SK-N-SH (cell line): ENCODE measurements around the gene CDC123.

Source experiments
- ELF1 ChIP-seq: IDR thresholded peaks from 2 replicates; pipeline ENCODE4 v1.4.0; 2012
- MEF2A ChIP-seq: IDR thresholded peaks from 2 replicates; pipeline ENCODE4 v1.4.0; 2012; ENCODE audit warnings: low read depth, borderline replicate concordance
- MXI1 ChIP-seq: IDR thresholded peaks from 2 replicates; pipeline ENCODE4 v1.6.1; 2012; ENCODE audit warnings: mild to moderate bottlenecking, low read depth, low read length, improper control_type of control experiment
- TF ChIP-seq, protein P1 (sequence below): fragments of 200-600 bp; sonication (generic); IDR thresholded peaks from 2 replicates; pipeline ENCODE4 v1.6.1; 2017; ENCODE audit warnings: antibody characterized with exemption, mild to moderate bottlenecking, moderate library complexity

DNA sequence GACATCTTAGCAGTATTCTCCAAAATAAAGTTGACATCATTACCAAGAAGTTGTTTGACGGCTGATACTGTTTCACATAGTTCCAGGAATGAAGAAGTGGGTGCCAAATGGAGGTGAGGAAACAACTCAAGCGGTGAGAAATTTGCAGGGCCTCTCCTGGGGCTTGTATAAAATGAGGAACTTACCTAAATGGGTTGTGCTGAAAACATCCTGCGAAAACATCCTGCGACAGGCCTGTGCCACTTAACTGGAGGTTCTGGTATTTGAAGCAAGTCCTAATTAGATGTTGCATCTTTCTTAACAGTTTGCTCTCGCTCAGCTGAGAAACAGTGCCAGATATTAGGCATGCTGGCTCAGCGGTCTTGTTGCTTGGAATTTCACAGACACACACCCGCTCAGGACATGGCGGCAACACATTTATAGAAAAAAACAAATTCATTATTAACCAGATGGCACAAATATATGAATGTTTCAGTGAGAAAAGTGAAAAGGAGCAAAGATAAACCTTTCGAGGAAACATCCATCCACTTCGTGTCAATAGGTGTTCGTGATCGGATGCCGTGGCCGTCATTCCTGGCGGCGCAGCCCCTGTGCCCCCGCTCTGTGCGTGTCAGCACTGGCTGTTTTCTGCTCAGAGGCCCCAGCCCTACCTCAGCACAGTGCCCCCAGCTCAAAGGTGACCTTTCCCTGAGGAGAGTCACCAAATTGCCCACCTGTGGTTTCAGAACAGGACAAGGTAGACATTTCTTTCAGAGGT, 48.1 kb downstream of the CDC123 start:
- TF ChIP-seq, protein P1, sequence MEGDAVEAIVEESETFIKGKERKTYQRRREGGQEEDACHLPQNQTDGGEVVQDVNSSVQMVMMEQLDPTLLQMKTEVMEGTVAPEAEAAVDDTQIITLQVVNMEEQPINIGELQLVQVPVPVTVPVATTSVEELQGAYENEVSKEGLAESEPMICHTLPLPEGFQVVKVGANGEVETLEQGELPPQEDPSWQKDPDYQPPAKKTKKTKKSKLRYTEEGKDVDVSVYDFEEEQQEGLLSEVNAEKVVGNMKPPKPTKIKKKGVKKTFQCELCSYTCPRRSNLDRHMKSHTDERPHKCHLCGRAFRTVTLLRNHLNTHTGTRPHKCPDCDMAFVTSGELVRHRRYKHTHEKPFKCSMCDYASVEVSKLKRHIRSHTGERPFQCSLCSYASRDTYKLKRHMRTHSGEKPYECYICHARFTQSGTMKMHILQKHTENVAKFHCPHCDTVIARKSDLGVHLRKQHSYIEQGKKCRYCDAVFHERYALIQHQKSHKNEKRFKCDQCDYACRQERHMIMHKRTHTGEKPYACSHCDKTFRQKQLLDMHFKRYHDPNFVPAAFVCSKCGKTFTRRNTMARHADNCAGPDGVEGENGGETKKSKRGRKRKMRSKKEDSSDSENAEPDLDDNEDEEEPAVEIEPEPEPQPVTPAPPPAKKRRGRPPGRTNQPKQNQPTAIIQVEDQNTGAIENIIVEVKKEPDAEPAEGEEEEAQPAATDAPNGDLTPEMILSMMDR, result no peak
- TF ChIP-seq ELF1, result no peak
- TF ChIP-seq MEF2A, result no peak
- TF ChIP-seq MXI1, result no peak
